AG08395 (cell line): ENCODE data around the gene AEBP1.

Experiments used
- DNase-seq: peaks from one replicate; pipeline ENCODE4 v3.0.0; 2012; ENCODE audit warnings: mixed read lengths, low spot score

Gene AEBP1

GRCh38 chr7:44084701-44085100 lies 19.4 kb upstream of the AEBP1 start:
- DNase-seq: no peak

- no peak for DNase-seq
Observed at GRCh38 chr7:44085546-44085945, 18.6 kb upstream of the AEBP1 start.

GRCh38 chr7:44086627-44087026 lies 17.5 kb upstream of the AEBP1 start:
- DNase-seq: no peak

- DNase-seq: peak; percentile 83
Observed at GRCh38 chr7:44087911-44088838, 16.0 kb upstream of the AEBP1 start.

DNA sequence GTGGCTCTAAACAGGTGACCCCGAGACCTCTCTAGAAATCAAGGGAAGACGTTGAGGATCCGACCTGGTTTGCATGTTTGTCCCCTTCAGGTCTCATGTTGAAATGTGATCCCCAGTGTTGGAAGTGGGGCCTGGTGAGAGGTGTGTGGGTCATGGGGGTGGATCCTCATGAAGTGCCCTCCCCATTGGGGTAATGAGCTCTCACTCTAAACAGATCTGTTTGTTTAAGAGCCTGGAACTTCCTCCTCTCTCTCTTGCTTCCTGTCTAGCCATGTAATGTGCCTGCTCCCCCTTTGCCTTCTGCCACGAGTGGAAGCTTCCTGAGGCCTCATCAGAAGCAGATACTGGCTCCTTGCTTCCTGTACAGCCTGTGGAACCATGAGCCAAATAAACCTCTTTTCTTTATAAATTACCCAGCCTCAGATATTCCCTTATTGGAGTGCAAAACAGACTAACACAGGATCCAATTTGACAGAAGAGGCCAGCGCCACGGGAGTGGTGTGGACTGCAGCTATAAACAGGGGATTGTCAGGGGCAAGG lies 11.0 kb upstream of the AEBP1 start:
- no peak for DNase-seq

DNA sequence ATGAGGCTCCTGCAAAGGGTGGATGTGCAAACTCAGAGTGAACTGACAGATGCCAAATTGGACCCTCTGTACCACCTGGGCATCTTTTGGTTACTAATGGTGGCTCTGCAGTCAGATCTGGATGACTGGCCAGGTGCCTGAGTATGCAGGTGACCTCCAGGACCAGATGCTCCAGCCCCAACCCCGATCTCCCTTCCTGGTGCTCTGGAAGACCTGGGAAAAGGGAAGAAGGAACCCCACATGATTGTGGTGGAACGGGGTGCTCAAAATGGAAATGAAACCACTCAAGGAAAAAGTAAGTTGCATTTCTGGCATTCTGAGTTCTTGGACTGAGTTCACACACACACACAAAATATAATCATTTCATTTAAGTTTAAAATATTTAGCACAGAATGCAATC lies 9.8 kb upstream of the AEBP1 start:
- no peak for DNase-seq

DNA sequence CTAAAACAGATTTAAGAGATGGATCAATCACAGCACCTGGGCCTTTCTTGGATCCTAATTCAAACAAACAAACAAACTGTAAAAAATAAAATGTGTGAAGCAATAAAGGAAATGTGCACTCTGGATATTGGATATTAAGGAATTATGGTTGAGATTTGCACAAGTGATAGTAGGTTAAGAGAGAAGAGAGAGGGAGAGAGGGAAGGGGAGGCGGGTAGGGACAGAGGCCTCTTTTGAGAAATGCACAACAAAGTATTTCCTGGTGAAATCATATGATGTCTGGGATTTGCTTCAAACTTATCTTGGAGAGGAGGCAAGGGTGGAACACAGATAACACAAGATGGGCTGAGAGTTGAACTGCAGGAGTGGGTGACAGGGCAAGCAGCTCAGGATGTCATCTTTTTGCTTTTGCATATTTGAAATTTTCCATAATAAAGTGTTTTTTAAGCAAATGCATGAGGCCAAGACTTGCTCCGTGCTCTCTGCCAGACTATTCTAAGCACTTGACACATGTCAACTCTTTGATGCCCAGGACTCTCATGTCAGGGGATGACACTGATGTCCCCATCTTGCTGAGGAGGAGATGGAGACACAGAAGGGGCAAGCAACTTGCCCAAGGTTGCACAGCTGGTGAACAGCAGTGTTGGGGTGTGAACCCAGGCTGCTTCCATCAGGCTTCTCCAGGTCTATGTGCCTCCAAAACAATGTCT lies 9.1 kb upstream of the AEBP1 start:
- DNase-seq: no peak

- no peak for DNase-seq
Observed at GRCh38 chr7:44095781-44096180, 8.4 kb upstream of the AEBP1 start.

GRCh38 chr7:44096326-44096881 lies 7.7 kb upstream of the AEBP1 start:
- DNase-seq: no peak

DNA sequence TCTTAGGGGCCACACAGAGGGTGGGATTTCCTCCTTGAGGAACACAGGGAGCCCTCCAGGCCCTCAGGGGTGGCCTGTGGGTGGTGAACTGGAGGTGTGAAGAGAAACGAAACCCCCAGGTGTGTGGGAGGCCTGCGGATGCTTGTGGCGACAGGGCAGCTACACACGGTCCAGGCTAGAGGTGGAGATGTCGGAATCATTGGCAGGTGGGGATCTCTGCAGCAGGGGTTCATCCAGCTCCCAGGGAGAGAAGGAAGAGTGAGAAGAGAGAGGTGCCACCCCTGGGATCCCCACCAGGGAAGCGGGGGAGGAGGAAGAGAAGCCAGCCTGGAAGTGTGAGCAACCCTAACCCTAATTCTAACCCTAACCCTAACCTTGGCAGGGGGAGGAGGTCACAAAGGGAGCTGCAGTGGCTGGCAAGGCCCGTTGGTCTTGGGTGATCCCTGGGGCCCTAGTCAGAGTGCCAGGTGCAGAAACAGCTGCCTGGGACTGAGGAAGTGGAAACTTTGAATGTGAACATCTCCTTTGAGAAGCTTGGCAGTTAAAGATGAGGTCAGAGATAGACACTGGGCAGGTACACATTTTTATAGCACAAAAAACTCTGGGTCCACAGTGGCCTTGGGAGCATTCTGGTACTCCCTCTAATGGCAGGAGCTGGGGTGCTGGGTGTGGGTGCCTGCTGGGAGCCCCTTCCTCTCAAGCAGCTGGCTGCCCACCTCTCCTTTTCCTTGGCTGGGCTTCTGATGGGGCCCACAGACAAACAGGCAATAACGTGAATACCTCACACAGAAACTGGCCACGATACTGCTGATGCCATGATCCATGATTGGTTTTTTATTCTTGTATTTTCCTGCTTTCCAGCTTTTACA lies 6.8 kb upstream of the AEBP1 start:
- no peak for DNase-seq

DNA sequence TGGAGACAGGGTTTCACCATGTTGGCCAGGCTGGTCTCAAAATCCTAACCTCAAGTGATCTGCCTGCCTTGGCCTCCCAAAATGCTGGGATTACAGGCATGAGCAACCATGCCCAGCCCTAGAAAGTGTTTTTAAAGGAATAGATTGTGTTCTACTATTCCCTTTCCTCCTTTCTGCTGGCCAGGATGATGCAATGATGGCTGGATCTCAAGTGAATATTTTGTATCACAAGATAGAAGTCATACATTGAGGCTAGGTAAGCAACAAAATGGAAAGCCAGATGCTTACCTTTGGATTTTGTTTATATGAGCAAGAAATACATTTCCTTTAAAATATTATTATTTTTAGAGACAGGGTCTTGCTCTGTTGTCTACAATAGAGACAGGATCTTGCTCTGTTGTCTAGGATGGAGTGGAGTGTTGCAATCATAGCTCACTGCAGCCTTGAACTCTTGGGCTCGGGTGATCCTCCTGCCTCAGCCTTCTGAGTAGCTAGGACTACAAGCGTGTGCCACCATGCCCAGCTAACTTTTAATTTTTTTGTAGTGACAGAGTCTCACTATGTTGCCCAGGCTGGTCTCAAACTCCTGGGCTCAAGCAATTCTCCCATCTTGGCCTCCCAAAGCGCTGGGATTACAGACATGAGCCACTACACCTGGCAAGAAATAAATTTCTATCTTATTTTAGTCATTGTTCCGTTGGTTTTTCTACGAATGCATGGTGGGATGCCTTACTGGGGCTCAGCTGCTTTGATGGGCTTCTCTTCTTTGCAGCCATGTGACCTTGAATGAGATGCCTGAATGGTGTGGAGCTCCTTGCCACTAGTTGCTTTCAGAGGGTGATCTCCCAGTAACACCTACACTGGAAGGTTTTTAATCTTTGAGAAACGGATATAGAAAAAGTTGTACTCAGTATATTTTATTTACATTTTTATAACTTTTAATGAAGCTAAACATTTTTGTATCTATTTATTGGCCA lies 5.8 kb upstream of the AEBP1 start:
- DNase-seq: no peak

GRCh38 chr7:44099669-44100068 lies 4.5 kb upstream of the AEBP1 start:
- DNase-seq: no peak

GRCh38 chr7:44100458-44101302 lies 3.5 kb upstream of the AEBP1 start:
- DNase-seq: peak; percentile 63

- DNase-seq: no peak
Observed at GRCh38 chr7:44101303-44101965, 2.7 kb upstream of the AEBP1 start.

GRCh38 chr7:44101966-44102845 lies 1.9 kb upstream of the AEBP1 start:
- peak; percentile 87 for DNase-seq

DNA sequence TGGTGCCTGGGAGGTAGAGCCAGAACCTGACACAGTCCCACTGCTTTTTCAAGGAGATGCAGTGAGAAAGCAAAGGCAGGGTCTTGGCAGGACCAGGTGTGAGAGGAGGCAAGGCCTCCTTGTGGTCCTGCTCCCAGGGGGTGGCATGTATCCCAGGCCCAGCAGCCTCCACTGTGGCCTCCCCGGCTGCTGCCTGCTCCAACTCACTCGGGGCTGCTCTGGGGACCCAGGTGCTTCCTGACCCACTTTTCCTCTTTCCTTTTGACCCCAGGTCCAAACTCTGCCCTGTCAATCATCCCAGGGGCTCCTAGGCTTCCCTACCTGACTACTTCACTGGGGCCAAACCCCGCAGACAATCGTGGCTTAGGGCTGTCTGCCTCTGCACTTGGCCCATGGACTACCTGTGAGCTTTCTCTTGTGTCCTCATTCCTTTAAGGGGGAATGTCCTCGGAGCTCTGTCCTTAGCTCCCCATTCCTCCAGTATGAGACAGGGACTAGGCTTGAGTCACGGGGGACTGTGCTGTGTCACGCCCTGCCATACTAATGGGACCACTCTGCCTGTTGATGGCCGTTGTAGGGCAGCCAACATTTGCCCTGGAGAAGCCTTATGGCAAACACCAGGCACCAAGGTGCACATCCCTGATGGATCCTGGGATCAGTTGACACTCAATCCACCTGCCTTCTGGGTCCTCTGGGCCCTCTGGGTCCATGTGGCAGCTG lies 1.1 kb upstream of the AEBP1 start:
- no peak for DNase-seq

DNA sequence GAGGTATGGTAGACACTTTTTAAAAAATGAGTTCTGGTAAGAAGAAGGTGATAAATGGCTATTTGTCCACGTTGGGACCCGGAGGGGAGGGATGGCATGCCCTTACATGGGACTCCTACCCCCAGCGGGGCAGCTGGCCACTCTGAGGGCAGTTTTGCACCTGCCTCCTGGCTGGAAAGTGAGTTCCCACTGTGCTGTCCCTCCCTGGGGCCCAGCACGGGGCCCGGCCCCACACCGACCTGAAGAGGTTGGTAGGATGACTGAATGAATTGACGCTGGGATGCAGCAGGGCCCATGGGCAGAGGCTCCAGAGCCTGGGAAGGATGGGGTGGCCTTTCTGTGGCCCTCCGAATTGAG lies 601 bp upstream of the AEBP1 start:
- no peak for DNase-seq
